Activated T-helper 1 cell treated with anti-CD3 and anti-CD28 coated beads, Interleukin-12 subunit alpha, Interleukin-12 subunit beta, Interleukin-2, Interleukin-4 antibody, amounts not matched to agents 30 ng/mL and 10 ng/mL and 1 ng/mL, durations not matched to agents 14 hours and 24 hours and 36 hours (primary cell): ENCODE results near the gene ENKUR. TPM values are rescaled to one million over a fixed set of nuclear protein-coding genes. Genes with fewer than 3 reads are reported as not detected.

Experiments used
- DNase-seq: peaks from one replicate; pipeline ENCODE4 v3.0.0; 2021; ENCODE audit warnings: low spot score
- H3K27ac Mint-ChIP-seq: one replicate; pipeline ENCODE4 v1.8.0; 2021; ENCODE audit warnings: mild to moderate bottlenecking, mixed read lengths
- H3K27me3 Mint-ChIP-seq: one replicate; pipeline ENCODE4 v1.8.0; 2022; ENCODE audit warnings: mild to moderate bottlenecking, moderate library complexity, mixed read lengths; ENCODE audit not compliant: insufficient read depth
- H3K36me3 Mint-ChIP-seq: one replicate; pipeline ENCODE4 v1.8.0; 2021; ENCODE audit warnings: low read depth, mixed read lengths
- H3K4me1 Mint-ChIP-seq: one replicate; pipeline ENCODE4 v1.8.0; 2021; ENCODE audit warnings: low read depth, mixed read lengths
- H3K4me3 Mint-ChIP-seq: one replicate; pipeline ENCODE4 v1.8.0; 2021; ENCODE audit warnings: mild to moderate bottlenecking, moderate library complexity, mixed read lengths
- H3K9me3 Mint-ChIP-seq: one replicate; pipeline ENCODE4 v1.8.0; 2021; ENCODE audit warnings: mixed read lengths
- intact Hi-C: fragments of 100-400 bp; cut with micrococcal nuclease; formaldehyde crosslinking; loops from one replicate; pipeline ENCODE4 v1.15.1; 2024
- total RNA-seq: library from RNA; stranded (reverse); gene quantifications from 2 replicates; pipeline ENCODE4 v1.2.3, GENCODE V29; 2022

The ENKUR gene
- total RNA-seq, 1 donor from 2014 or later: not detected

- H3K4me3 Mint-ChIP-seq: no peak overlapping the region
- no peak overlapping the region for H3K27ac Mint-ChIP-seq
- intact Hi-C loops: loop anchor here (5.0 to 10.0 kb wide), 3 partner anchors 48 to 308 kb away; no protein-coding TSS in a partner anchor
- peaks cover 16% of the 10 kb centered on the region for H3K4me1 Mint-ChIP-seq
- no peaks in the 10 kb centered on the region for H3K9me3 Mint-ChIP-seq
- no peaks in the 10 kb centered on the region for H3K27me3 Mint-ChIP-seq
- H3K36me3 Mint-ChIP-seq: no peaks in the 10 kb centered on the region
- DNase-seq: no peak
These were observed 65.5 kb downstream of the ENKUR start for GRCh38 chr10:24950439-24950838.

- Mint-ChIP-seq H3K4me1 (peaks cover 21% of the 10 kb centered on the region), H3K36me3 (no peaks in the 10 kb centered on the region), H3K4me3 (no peak overlapping the region), H3K9me3 (no peaks in the 10 kb centered on the region), H3K27ac (no peak overlapping the region), H3K27me3 (no peaks in the 10 kb centered on the region)
- DNase-seq: no peak
- intact Hi-C loops: loop anchor here (5.0 to 10.0 kb wide), 3 partner anchors 47 to 307 kb away; no protein-coding TSS in a partner anchor
These were observed 66.3 kb downstream of the ENKUR start for GRCh38 chr10:24949616-24950015.

- H3K36me3 Mint-ChIP-seq: no peaks in the 10 kb centered on the region
- DNase-seq: no peak
- intact Hi-C loops: loop anchor here (2.0 kb wide), 2 partner anchors 27 to 123 kb away; no protein-coding TSS in a partner anchor
- no peak overlapping the region for H3K27ac Mint-ChIP-seq
- H3K4me3 Mint-ChIP-seq: no peak overlapping the region
- no peaks in the 10 kb centered on the region for H3K9me3 Mint-ChIP-seq
- peaks cover 13% of the 10 kb centered on the region for H3K4me1 Mint-ChIP-seq
- H3K27me3 Mint-ChIP-seq: peaks cover 2% of the 10 kb centered on the region
These were observed 68.5 kb downstream of the ENKUR start for GRCh38 chr10:24947304-24948097.

- no peak overlapping the region for H3K27ac Mint-ChIP-seq
These were observed 71.3 kb downstream of the ENKUR start for GRCh38 chr10:24944512-24945255.

GRCh38 chr10:24938525-24938924 lies 77.4 kb downstream of the ENKUR start:
- no peaks in the 10 kb centered on the region for H3K4me1 Mint-ChIP-seq
- DNase-seq: no peak
- H3K27me3 Mint-ChIP-seq: peaks cover 1% of the 10 kb centered on the region
- H3K4me3 Mint-ChIP-seq: no peak overlapping the region
- no peaks in the 10 kb centered on the region for H3K36me3 Mint-ChIP-seq
- no peaks in the 10 kb centered on the region for H3K9me3 Mint-ChIP-seq
- intact Hi-C loops: no loop called here
- H3K27ac Mint-ChIP-seq: no peak overlapping the region

More at GRCh38 chr10:24944512-24945255, 71.3 kb downstream of the ENKUR start:
- H3K9me3 Mint-ChIP-seq: no peaks in the 10 kb centered on the region
- H3K36me3 Mint-ChIP-seq: no peaks in the 10 kb centered on the region
- intact Hi-C loops: no loop called here
- H3K27me3 Mint-ChIP-seq: peaks cover 3% of the 10 kb centered on the region
- no peak overlapping the region for H3K4me3 Mint-ChIP-seq
- DNase-seq: no peak
- H3K4me1 Mint-ChIP-seq: peaks cover 5% of the 10 kb centered on the region

GRCh38 chr10:24938076-24938475 lies 77.9 kb downstream of the ENKUR start:
- Mint-ChIP-seq H3K36me3 (no peaks in the 10 kb centered on the region), H3K4me3 (no peak overlapping the region), H3K27me3 (peaks cover 1% of the 10 kb centered on the region), H3K27ac (no peak overlapping the region), H3K4me1 (no peaks in the 10 kb centered on the region), H3K9me3 (no peaks in the 10 kb centered on the region)
- intact Hi-C loops: no loop called here
- DNase-seq: no peak

- H3K27ac Mint-ChIP-seq: no peak overlapping the region
- no peak for DNase-seq
- peaks cover 6% of the 10 kb centered on the region for H3K27me3 Mint-ChIP-seq
- intact Hi-C loops: no loop called here
- no peaks in the 10 kb centered on the region for H3K9me3 Mint-ChIP-seq
- H3K4me1 Mint-ChIP-seq: no peaks in the 10 kb centered on the region
- no peak overlapping the region for H3K4me3 Mint-ChIP-seq
- no peaks in the 10 kb centered on the region for H3K36me3 Mint-ChIP-seq
These were observed 80.3 kb downstream of the ENKUR start for GRCh38 chr10:24935504-24936292.

Other genes starting within 250 kb of the ENKUR start
- 0.32 and 0.57 TPM in 2 replicates for gene PRTFDC1, start 63.6 kb downstream of the ENKUR start, total RNA-seq
- gene THNSL1, start 454 bp upstream of the ENKUR start, total RNA-seq: 3.0 and 3.1 TPM in 2 replicates
- gene GPR158, start 158.8 kb upstream of the ENKUR start, total RNA-seq: not detected in 2 replicates